HepG2 (cell line): ENCODE measurements around the gene ACAP3. TPM values are rescaled to one million over a fixed set of nuclear protein-coding genes. Genes with fewer than 3 reads are reported as not detected.

ENCODE experiments used
- AGO1 ChIP-seq: fragments of 200-400 bp; formaldehyde crosslinking; IDR thresholded peaks from 2 replicates; pipeline ENCODE4 v1.6.1; 2017; ENCODE audit warnings: mild to moderate bottlenecking, low read depth, low read length, moderate library complexity; ENCODE audit not compliant: poor library complexity, severe bottlenecking
- AHR ChIP-seq: IDR thresholded peaks from 2 replicates; pipeline ENCODE4 v1.6.1; 2018; ENCODE audit warnings: missing genetic modification reagents, missing compliant biosample characterization
- GATA4 ChIP-seq: sonication (generic); IDR thresholded peaks from 2 replicates; pipeline ENCODE4 v1.6.1; 2016; ENCODE audit warnings: antibody characterized with exemption, low read depth, borderline replicate concordance
- GPN1 ChIP-seq: sonication (generic); formaldehyde crosslinking; IDR thresholded peaks from 2 replicates; pipeline ENCODE4 v1.5.1; 2020; ENCODE audit warnings: missing genetic modification reagents, borderline replicate concordance
- HMGXB4 ChIP-seq, 2 experiments: sonication (generic) in 1 of 2; formaldehyde crosslinking in 1 of 2; IDR thresholded peaks; 2 replicates each; pipeline versions ENCODE4 v1.4.0 to v1.6.1; 2018 to 2020; ENCODE audit warnings: missing genetic modification reagents in 2 of 2, borderline replicate concordance in 1 of 2, low read depth in 1 of 2, mild to moderate bottlenecking in 1 of 2, missing biosample characterization in 1 of 2
- NR2F2 ChIP-seq: IDR thresholded peaks from 2 replicates; pipeline ENCODE4 v1.6.1; 2012; ENCODE audit warnings: low read depth, inconsistent platforms, borderline replicate concordance
- PHF20 ChIP-seq: sonication (generic); formaldehyde crosslinking; IDR thresholded peaks from 2 replicates; pipeline ENCODE4 v1.5.0; 2020; ENCODE audit warnings: mild to moderate bottlenecking, missing genetic modification reagents
- POLR2G ChIP-seq: fragments of 200-400 bp; formaldehyde crosslinking; IDR thresholded peaks from 2 replicates; pipeline ENCODE4 v1.6.1; 2018; ENCODE audit warnings: mild to moderate bottlenecking, low read depth, low read length, moderate library complexity
- SPEN ChIP-seq: sonication (generic); formaldehyde crosslinking; IDR thresholded peaks from 2 replicates; pipeline ENCODE4 v1.5.1; 2020; ENCODE audit warnings: low read depth, mild to moderate bottlenecking, missing genetic modification reagents
- SRSF1 ChIP-seq: fragments of 200-400 bp; formaldehyde crosslinking; optimal IDR thresholded peaks from 2 replicates; pipeline ENCODE3; 2017; ENCODE audit warnings: mild to moderate bottlenecking, low read depth, low read length, moderate library complexity
- TBL1XR1 ChIP-seq: fragments of 150-350 bp; IDR thresholded peaks from 2 replicates; pipeline ENCODE4 v1.6.1; 2014; ENCODE audit warnings: borderline replicate concordance, low read length; ENCODE audit not compliant: partially characterized antibody
- ZFX ChIP-seq: sonication (generic); formaldehyde crosslinking; IDR thresholded peaks from 2 replicates; pipeline ENCODE4 v1.4.0; 2020; ENCODE audit warnings: mild to moderate bottlenecking, low read depth, missing genetic modification reagents, moderate library complexity
- ZNF225 ChIP-seq: sonication (generic); formaldehyde crosslinking; IDR thresholded peaks from 2 replicates; pipeline ENCODE4 v1.4.0; 2020; ENCODE audit warnings: mild to moderate bottlenecking, missing genetic modification reagents
- ZNF251 ChIP-seq: sonication (generic); formaldehyde crosslinking; IDR thresholded peaks from 2 replicates; pipeline ENCODE4 v1.9.0; 2021; ENCODE audit warnings: mild to moderate bottlenecking, missing genetic modification reagents
- ZNF441 ChIP-seq: sonication (generic); formaldehyde crosslinking; IDR thresholded peaks from 2 replicates; pipeline ENCODE4 v1.7.0; 2021; ENCODE audit warnings: missing genetic modification reagents, borderline replicate concordance
- ZNF557 ChIP-seq: sonication (generic); formaldehyde crosslinking; IDR thresholded peaks from 2 replicates; pipeline ENCODE4 v1.4.0; 2020; ENCODE audit warnings: missing genetic modification reagents
- ZNF558 ChIP-seq: sonication (generic); formaldehyde crosslinking; IDR thresholded peaks from 2 replicates; pipeline ENCODE4 v1.9.0; 2022; ENCODE audit warnings: mild to moderate bottlenecking, missing genetic modification reagents, borderline replicate concordance
- ZNF589 ChIP-seq: sonication (generic); formaldehyde crosslinking; conservative IDR thresholded peaks from 2 replicates; pipeline ENCODE4 v1.8.0; 2022; ENCODE audit warnings: mild to moderate bottlenecking, moderate library complexity, missing genetic modification reagents
- ZNF780A ChIP-seq: sonication (generic); formaldehyde crosslinking; IDR thresholded peaks from 2 replicates; pipeline ENCODE4 v1.8.0; 2022; ENCODE audit warnings: mild to moderate bottlenecking, missing genetic modification reagents, moderate library complexity
- ZNF800 ChIP-seq: sonication (generic); formaldehyde crosslinking; IDR thresholded peaks from 2 replicates; pipeline ENCODE4 v1.4.0; 2020; ENCODE audit warnings: missing genetic modification reagents
- ZSCAN9 ChIP-seq: IDR thresholded peaks from 2 replicates; pipeline ENCODE4 v1.6.1; 2016; ENCODE audit warnings: borderline replicate concordance
- polyA plus RNA-seq, 8 experiments: library from polyadenylated mRNA; depleted of rRNA in 3 of 8; stranded (reverse) in 7 of 8; unstranded in 1 of 8; fragments of >200 nt; fragmentation: Illumina TruSeq in 4 of 8; extraction: Trizol in 4 of 8; gene quantifications; 2 replicates each; pipeline versions ENCODE4 v1.2.1 to v1.2.3, GENCODE V29; 2011 to 2016; ENCODE audit warnings: low read depth in 4 of 8, missing spikeins in 1 of 8, mixed read lengths in 1 of 8; ENCODE audit not compliant: insufficient read depth in 1 of 8
- total RNA-seq, 5 experiments: library from RNA; depleted of rRNA; stranded (reverse); fragments of >200 nt; fragmentation: Illumina TruSeq; extraction: Trizol; gene quantifications; 2 replicates each; pipeline ENCODE4 v1.2.3, GENCODE V29; 2016; ENCODE audit warnings: low read depth in 1 of 5
- TF ChIP-seq, protein P1 (sequence below): IDR thresholded peaks from 2 replicates; pipeline ENCODE4 v1.6.1; 2016
- TF ChIP-seq, protein P2 (sequence below): sonication (generic); formaldehyde crosslinking; IDR thresholded peaks from 2 replicates; pipeline ENCODE4 v1.4.0; 2020; ENCODE audit warnings: mild to moderate bottlenecking, missing genetic modification reagents
- TF ChIP-seq, protein P3 (sequence below): IDR thresholded peaks from 2 replicates; pipeline ENCODE4 v1.6.1; 2016; ENCODE audit warnings: low read depth, borderline replicate concordance

Gene ACAP3
- total and polyA plus RNA-seq, 2 of the 13 experiments (the other 11 are each of a cell fraction or from before 2014, with no cell fraction given) = 29.4 to 50.8 TPM

DNA sequence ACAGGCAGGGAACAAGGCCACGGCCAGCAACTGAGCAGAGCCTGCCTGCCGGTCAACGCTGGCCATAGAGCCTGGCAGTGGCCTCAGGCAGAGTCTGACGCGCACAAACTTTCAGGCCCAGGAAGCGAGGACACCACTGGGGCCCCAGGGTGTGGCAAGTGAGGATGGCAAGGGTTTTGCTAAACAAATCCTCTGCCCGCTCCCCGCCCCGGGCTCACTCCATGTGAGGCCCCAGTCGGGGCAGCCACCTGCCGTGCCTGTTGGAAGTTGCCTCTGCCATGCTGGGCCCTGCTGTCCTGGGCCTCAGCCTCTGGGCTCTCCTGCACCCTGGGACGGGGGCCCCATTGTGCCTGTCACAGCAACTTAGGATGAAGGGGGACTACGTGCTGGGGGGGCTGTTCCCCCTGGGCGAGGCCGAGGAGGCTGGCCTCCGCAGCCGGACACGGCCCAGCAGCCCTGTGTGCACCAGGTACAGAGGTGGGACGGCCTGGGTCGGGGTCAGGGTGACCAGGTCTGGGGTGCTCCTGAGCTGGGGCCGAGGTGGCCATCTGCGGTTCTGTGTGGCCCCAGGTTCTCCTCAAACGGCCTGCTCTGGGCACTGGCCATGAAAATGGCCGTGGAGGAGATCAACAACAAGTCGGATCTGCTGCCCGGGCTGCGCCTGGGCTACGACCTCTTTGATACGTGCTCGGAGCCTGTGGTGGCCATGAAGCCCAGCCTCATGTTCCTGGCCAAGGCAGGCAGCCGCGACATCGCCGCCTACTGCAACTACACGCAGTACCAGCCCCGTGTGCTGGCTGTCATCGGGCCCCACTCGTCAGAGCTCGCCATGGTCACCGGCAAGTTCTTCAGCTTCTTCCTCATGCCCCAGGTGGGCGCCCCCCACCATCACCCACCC lies 23.6 kb upstream of the ACAP3 start, which contains the start of gene TAS1R3 (continued):
- no peak for TF ChIP-seq HMGXB4 (CRISPR knock-in tag; IDR thresholded peaks at IDR 0.05; ENCODE audit: borderline replicate concordance in 1 of 2, low read depth in 1 of 2)
- no peak for TF ChIP-seq ZNF441
- no peak for TF ChIP-seq ZSCAN9
- TF ChIP-seq, protein P1, sequence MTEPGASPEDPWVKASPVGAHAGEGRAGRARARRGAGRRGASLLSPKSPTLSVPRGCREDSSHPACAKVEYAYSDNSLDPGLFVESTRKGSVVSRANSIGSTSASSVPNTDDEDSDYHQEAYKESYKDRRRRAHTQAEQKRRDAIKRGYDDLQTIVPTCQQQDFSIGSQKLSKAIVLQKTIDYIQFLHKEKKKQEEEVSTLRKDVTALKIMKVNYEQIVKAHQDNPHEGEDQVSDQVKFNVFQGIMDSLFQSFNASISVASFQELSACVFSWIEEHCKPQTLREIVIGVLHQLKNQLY (CRISPR knock-in tag) = no peak
- no peak for TF ChIP-seq ZNF557
- no peak for TF ChIP-seq NR2F2
- TF ChIP-seq POLR2G = 0 out of 2 replicates have a peak, but pooled peaks have one; percentile 20
- peak; percentile 92 for TF ChIP-seq AGO1
- TF ChIP-seq, protein P2, sequence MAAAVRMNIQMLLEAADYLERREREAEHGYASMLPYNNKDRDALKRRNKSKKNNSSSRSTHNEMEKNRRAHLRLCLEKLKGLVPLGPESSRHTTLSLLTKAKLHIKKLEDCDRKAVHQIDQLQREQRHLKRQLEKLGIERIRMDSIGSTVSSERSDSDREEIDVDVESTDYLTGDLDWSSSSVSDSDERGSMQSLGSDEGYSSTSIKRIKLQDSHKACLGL (CRISPR knock-in tag) = peak; percentile 27; the same call in 1 of the 2 replicates
- TF ChIP-seq ZNF800 = 0 out of 2 replicates have a peak, but pooled peaks have one; percentile 49
- 0 out of 2 replicates have a peak, but pooled peaks have one; percentile 30 for TF ChIP-seq ZNF780A (CRISPR knock-in tag)
- peak; percentile 60 for TF ChIP-seq SRSF1
- 0 out of 2 replicates have a peak, but pooled peaks have one; percentile 27 for TF ChIP-seq AHR (CRISPR knock-in tag)
- no peak for TF ChIP-seq ZNF251
- no peak for TF ChIP-seq PHF20 (CRISPR knock-in tag)
- TF ChIP-seq SPEN (CRISPR knock-in tag) = no peak; the same call in 1 of the 2 replicates
- TF ChIP-seq, protein P3, sequence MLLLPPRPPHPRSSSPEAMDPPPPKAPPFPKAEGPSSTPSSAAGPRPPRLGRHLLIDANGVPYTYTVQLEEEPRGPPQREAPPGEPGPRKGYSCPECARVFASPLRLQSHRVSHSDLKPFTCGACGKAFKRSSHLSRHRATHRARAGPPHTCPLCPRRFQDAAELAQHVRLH (CRISPR knock-in tag) = no peak
- TF ChIP-seq ZFX (CRISPR knock-in tag) = peak; percentile 75
- TF ChIP-seq GPN1 (CRISPR knock-in tag) = no peak
- no peak for TF ChIP-seq GATA4
- 0 out of 2 replicates have a peak, but pooled peaks have one; percentile 47 for TF ChIP-seq ZNF225 (CRISPR knock-in tag)
- no peak for TF ChIP-seq TBL1XR1
- TF ChIP-seq ZNF558 (CRISPR knock-in tag) = 0 out of 2 replicates have a peak, but pooled peaks have one; percentile 19
- no peak for TF ChIP-seq ZNF589 (CRISPR knock-in tag)
